ENCODE data around the gene PAQR8. TPM values are rescaled to one million over a fixed set of nuclear protein-coding genes. Genes with fewer than 3 reads are reported as not detected.

The PAQR8 gene
- total RNA-seq, 2 donors from 2014 or later: 2.6 to 5.6 TPM

- Histone ChIP-seq H3K4me1 (no peaks in the 10 kb centered on the region), H3K4me3 (no peak overlapping the region), H3K27me3 (no peaks in the 10 kb centered on the region), H3K9me3 (no peaks in the 10 kb centered on the region), H3K36me3 (no peaks in the 10 kb centered on the region), H3K27ac (no peak overlapping the region)
- TF ChIP-seq, protein P1, sequence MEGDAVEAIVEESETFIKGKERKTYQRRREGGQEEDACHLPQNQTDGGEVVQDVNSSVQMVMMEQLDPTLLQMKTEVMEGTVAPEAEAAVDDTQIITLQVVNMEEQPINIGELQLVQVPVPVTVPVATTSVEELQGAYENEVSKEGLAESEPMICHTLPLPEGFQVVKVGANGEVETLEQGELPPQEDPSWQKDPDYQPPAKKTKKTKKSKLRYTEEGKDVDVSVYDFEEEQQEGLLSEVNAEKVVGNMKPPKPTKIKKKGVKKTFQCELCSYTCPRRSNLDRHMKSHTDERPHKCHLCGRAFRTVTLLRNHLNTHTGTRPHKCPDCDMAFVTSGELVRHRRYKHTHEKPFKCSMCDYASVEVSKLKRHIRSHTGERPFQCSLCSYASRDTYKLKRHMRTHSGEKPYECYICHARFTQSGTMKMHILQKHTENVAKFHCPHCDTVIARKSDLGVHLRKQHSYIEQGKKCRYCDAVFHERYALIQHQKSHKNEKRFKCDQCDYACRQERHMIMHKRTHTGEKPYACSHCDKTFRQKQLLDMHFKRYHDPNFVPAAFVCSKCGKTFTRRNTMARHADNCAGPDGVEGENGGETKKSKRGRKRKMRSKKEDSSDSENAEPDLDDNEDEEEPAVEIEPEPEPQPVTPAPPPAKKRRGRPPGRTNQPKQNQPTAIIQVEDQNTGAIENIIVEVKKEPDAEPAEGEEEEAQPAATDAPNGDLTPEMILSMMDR (IDR thresholded peaks at IDR 0.05): no peak
- DNase-seq (ENCODE audit: low spot score): no peak
Observed at GRCh38 chr6:52330470-52330869, 31.5 kb upstream of the PAQR8 start.

- Histone ChIP-seq H3K4me3 (no peak overlapping the region), H3K9me3 (no peaks in the 10 kb centered on the region), H3K4me1 (no peaks in the 10 kb centered on the region), H3K27ac (no peak overlapping the region), H3K27me3 (no peaks in the 10 kb centered on the region), H3K36me3 (no peaks in the 10 kb centered on the region)
- DNase-seq (ENCODE audit: low spot score): no peak
- TF ChIP-seq, protein P1 (IDR thresholded peaks at IDR 0.05): no peak
Observed at GRCh38 chr6:52331793-52332457, 30.0 kb upstream of the PAQR8 start.

GRCh38 chr6:52333840-52334200 is 28.1 kb upstream of the PAQR8 start:
- no peak for DNase-seq (ENCODE audit: low spot score)
- H3K4me3 ChIP-seq: no peak overlapping the region
- H3K4me1 ChIP-seq: no peaks in the 10 kb centered on the region
- no peaks in the 10 kb centered on the region for H3K27me3 ChIP-seq
- TF ChIP-seq, protein P1 (IDR thresholded peaks at IDR 0.05): no peak
- H3K36me3 ChIP-seq: no peaks in the 10 kb centered on the region
- no peaks in the 10 kb centered on the region for H3K9me3 ChIP-seq
- H3K27ac ChIP-seq: peak overlapping the region in 1 of 2 donors; percentile 3

GRCh38 chr6:52335576-52335975 is 26.4 kb upstream of the PAQR8 start:
- Histone ChIP-seq H3K36me3 (no peaks in the 10 kb centered on the region), H3K4me3 (no peak overlapping the region), H3K9me3 (no peaks in the 10 kb centered on the region), H3K27me3 (no peaks in the 10 kb centered on the region), H3K4me1 (no peaks in the 10 kb centered on the region), H3K27ac (no peak overlapping the region)
- no peak for DNase-seq (ENCODE audit: low spot score)
- TF ChIP-seq, protein P1 (IDR thresholded peaks at IDR 0.05): no peak

- Histone ChIP-seq H3K27me3 (no peaks in the 10 kb centered on the region), H3K27ac (no peak overlapping the region), H3K9me3 (no peaks in the 10 kb centered on the region), H3K36me3 (no peaks in the 10 kb centered on the region), H3K4me1 (no peaks in the 10 kb centered on the region), H3K4me3 (no peak overlapping the region)
- TF ChIP-seq, protein P1 (IDR thresholded peaks at IDR 0.05): no peak
- no peak for DNase-seq (ENCODE audit: low spot score)
Observed at GRCh38 chr6:52336919-52337561, 24.9 kb upstream of the PAQR8 start.
